NCI-H146 (cell line): ENCODE measurements around the gene MKNK2.
"Not testable (repeated sequence)": the region's sequence is repeated elsewhere in the genome, so short reads cannot be mapped to it uniquely, and the experiment has no call there.

Source experiments
- DNase-seq: peaks from one replicate; lab custom pipeline; 2025; lab: John Stamatoyannopoulos, UW

The MKNK2 gene

GRCh38 chr19:2050991-2051772 lies at the start of gene MKNK2:
Gene MKNK2, minus strand, starts transcription at chr19:2051244. Its CDS starts 393 bp downstream, at chr19:2050851.
- DNase-seq, result peak; percentile 77

GRCh38 chr19:2100719-2101061 lies 49.6 kb upstream of the MKNK2 start:
- no peak for DNase-seq

- DNase-seq, result no peak
These were observed 49.1 kb upstream of the MKNK2 start for GRCh38 chr19:2099937-2100718.

- DNase-seq, result no peak
These were observed 48.0 kb upstream of the MKNK2 start for GRCh38 chr19:2099054-2099501.

GRCh38 chr19:2097886-2098327 lies 46.9 kb upstream of the MKNK2 start:
- DNase-seq, result no peak

- peak; percentile 5 for DNase-seq
These were observed 46.3 kb upstream of the MKNK2 start for GRCh38 chr19:2097203-2097885.

- peak; percentile 91 for DNase-seq
These were observed 45.6 kb upstream of the MKNK2 start, which contains the start of gene IZUMO4 for GRCh38 chr19:2096480-2097202. Gene IZUMO4, plus strand, starts transcription at chr19:2096915. Its CDS starts 31 bp downstream, at chr19:2096946.

- DNase-seq, result peak; percentile 91
These were observed 45.0 kb upstream of the MKNK2 start, which contains the start of gene MOB3A for GRCh38 chr19:2096034-2096479. Gene MOB3A, minus strand, starts transcription at chr19:2096326. Its CDS starts 17,766 bp downstream, at chr19:2078560.

- not testable (repeated sequence) for DNase-seq
These were observed 41.0 kb upstream of the MKNK2 start for GRCh38 chr19:2091926-2092525.

- no peak for DNase-seq
These were observed 38.6 kb upstream of the MKNK2 start for GRCh38 chr19:2089727-2090053.

- no peak for DNase-seq
These were observed 38.1 kb upstream of the MKNK2 start for GRCh38 chr19:2089001-2089711.

- no peak for DNase-seq
These were observed 36.6 kb upstream of the MKNK2 start for GRCh38 chr19:2087621-2088100.

- DNase-seq, result not testable (repeated sequence)
These were observed 35.9 kb upstream of the MKNK2 start for GRCh38 chr19:2086695-2087620.

- DNase-seq, result no peak
These were observed 34.1 kb upstream of the MKNK2 start for GRCh38 chr19:2084993-2085720.

GRCh38 chr19:2083174-2083854 lies 32.3 kb upstream of the MKNK2 start:
- peak; percentile 91 for DNase-seq

GRCh38 chr19:2081873-2082810 lies 31.1 kb upstream of the MKNK2 start:
- no peak for DNase-seq
